ENCODE measurements around the gene TBC1D1.

Gene TBC1D1

DNA sequence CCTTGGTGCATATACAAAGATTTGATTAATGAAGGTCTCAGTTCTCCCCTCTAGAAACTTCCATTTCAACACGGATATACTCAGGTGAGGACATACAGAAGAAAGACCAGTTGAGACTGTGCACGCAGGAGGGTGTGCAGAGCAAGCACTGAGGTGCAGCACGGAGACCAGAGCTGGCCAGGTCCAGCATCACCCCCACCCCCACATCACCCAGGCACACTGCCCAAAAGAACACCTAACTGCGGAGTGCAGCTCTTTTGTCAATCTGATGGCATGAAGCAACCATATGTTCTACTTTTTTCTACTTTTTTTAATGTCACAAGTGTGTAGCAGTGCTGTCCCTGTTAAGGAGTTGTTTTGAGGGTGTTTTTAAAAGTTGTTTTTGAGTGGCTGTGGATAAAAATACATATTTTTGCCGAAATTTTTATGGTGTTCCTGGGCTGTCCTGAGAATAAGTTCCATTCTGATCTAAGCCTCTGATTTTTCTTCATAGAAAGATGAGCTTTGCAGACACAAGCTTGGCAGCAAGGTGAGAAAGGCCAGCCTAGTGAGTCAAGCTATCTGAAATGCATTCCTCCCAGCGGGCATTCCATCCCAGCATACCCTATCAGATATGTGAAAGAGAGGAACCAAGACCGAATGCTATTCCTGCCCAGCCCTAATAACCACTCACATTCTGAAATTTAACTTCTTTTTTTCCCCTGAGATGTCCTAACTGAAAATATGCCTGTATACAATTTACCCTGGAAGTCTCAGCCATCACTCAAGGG, 243.0 kb downstream of the TBC1D1 start:
- Histone ChIP-seq H3K9ac (ENCODE audit: low read depth, low read length) (no peak overlapping the region), H3K4me3 (ENCODE audit: low read length) (no peak overlapping the region)

GRCh38 chr4:38135201-38135600, 244.3 kb downstream of the TBC1D1 start:
- no peak overlapping the region for H3K4me3 ChIP-seq (ENCODE audit: low read length)
- H3K27me3 ChIP-seq (ENCODE audit: insufficient read depth, low read length), result peaks cover 8% of the 10 kb centered on the region
- H3K27ac ChIP-seq (ENCODE audit: low read length), result no peak overlapping the region
- no peak overlapping the region for H3K9ac ChIP-seq (ENCODE audit: low read depth, low read length)
- peaks cover 56% of the 10 kb centered on the region for H3K36me3 ChIP-seq (ENCODE audit: insufficient read depth, low read depth, low read length)
- peaks cover 18% of the 10 kb centered on the region for H3K4me1 ChIP-seq (ENCODE audit: insufficient read depth, low read length)
- H3K9me3 ChIP-seq (ENCODE audit: insufficient read depth, low read depth, low read length), result no peaks in the 10 kb centered on the region

More for the DNA sequence above, 243.0 kb downstream of the TBC1D1 start:
- no peak overlapping the region for H3K27ac ChIP-seq (ENCODE audit: low read length)
- H3K36me3 ChIP-seq (ENCODE audit: insufficient read depth, low read depth, low read length), result peaks cover 44% of the 10 kb centered on the region
- peaks cover 21% of the 10 kb centered on the region for H3K27me3 ChIP-seq (ENCODE audit: insufficient read depth, low read length)
- H3K4me1 ChIP-seq (ENCODE audit: insufficient read depth, low read length), result peaks cover 28% of the 10 kb centered on the region
- H3K9me3 ChIP-seq (ENCODE audit: insufficient read depth, low read depth, low read length), result no peaks in the 10 kb centered on the region

DNA sequence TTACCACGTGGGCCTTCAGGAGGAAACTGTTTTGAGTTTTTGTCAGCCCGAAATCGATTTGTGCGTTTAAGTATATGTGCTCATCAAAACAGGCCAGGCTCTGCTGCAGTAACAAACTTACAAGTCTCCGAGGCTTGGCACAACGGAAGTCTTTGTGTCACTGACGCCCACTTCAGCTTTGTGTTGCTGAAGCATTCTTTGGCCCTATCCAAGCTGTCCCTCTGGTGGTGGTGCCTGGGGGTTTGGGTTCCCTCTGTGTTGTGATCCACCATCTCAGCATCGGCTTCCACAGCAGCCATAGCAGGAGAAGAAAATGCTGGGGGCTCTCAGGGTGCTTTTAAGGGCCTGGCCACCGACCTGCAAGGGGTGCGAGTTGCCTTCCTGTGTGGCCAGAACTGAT, 245.7 kb downstream of the TBC1D1 start:
- Histone ChIP-seq H3K9me3 (ENCODE audit: insufficient read depth, low read depth, low read length) (no peaks in the 10 kb centered on the region), H3K4me3 (ENCODE audit: low read length) (no peak overlapping the region), H3K27ac (ENCODE audit: low read length) (no peak overlapping the region), H3K27me3 (ENCODE audit: insufficient read depth, low read length) (no peaks in the 10 kb centered on the region), H3K9ac (ENCODE audit: low read depth, low read length) (no peak overlapping the region), H3K4me1 (ENCODE audit: insufficient read depth, low read length) (peaks cover 8% of the 10 kb centered on the region), H3K36me3 (ENCODE audit: insufficient read depth, low read depth, low read length) (peaks cover 59% of the 10 kb centered on the region)

GRCh38 chr4:38137080-38137479, 246.2 kb downstream of the TBC1D1 start:
- Histone ChIP-seq H3K36me3 (ENCODE audit: insufficient read depth, low read depth, low read length) (peaks cover 59% of the 10 kb centered on the region), H3K27me3 (ENCODE audit: insufficient read depth, low read length) (no peaks in the 10 kb centered on the region), H3K4me1 (ENCODE audit: insufficient read depth, low read length) (peaks cover 3% of the 10 kb centered on the region), H3K27ac (ENCODE audit: low read length) (no peak overlapping the region), H3K4me3 (ENCODE audit: low read length) (no peak overlapping the region), H3K9me3 (ENCODE audit: insufficient read depth, low read depth, low read length) (no peaks in the 10 kb centered on the region), H3K9ac (ENCODE audit: low read depth, low read length) (no peak overlapping the region)

- Histone ChIP-seq H3K36me3 (ENCODE audit: insufficient read depth, low read depth, low read length) (peaks cover 56% of the 10 kb centered on the region), H3K4me1 (ENCODE audit: insufficient read depth, low read length) (no peaks in the 10 kb centered on the region)
Measured at GRCh38 chr4:38138363-38138762, 247.5 kb downstream of the TBC1D1 start.

DNA sequence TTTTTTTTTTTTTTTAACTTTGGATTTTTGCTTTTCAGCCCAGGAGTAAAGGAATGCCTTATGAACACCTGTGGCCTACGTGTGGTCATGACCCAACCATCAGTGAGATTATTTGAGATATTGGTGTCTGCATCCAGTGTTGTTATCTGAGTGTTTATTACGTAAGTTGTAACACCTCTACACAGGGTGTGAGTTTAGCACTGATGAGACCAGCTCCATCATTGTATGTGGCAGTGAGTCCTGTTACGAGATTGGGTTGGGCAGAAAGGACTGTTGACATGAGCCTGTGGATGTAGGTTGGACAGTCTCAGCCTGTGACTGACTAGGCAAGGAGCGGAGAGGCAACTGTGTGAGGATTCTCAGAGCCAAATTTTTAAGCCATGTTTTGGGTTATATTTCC, 248.3 kb downstream of the TBC1D1 start:
- H3K27me3 ChIP-seq (ENCODE audit: insufficient read depth, low read length), result no peaks in the 10 kb centered on the region
- H3K27ac ChIP-seq (ENCODE audit: low read length), result no peak overlapping the region
- H3K9ac ChIP-seq (ENCODE audit: low read depth, low read length), result no peak overlapping the region
- no peaks in the 10 kb centered on the region for H3K9me3 ChIP-seq (ENCODE audit: insufficient read depth, low read depth, low read length)
- no peak overlapping the region for H3K4me3 ChIP-seq (ENCODE audit: low read length)
- H3K4me1 ChIP-seq (ENCODE audit: insufficient read depth, low read length), result no peaks in the 10 kb centered on the region
- H3K36me3 ChIP-seq (ENCODE audit: insufficient read depth, low read depth, low read length), result peaks cover 48% of the 10 kb centered on the region

More at GRCh38 chr4:38138363-38138762, 247.5 kb downstream of the TBC1D1 start:
- no peaks in the 10 kb centered on the region for H3K27me3 ChIP-seq (ENCODE audit: insufficient read depth, low read length)
- H3K27ac ChIP-seq (ENCODE audit: low read length), result no peak overlapping the region
- H3K9me3 ChIP-seq (ENCODE audit: insufficient read depth, low read depth, low read length), result no peaks in the 10 kb centered on the region
- H3K9ac ChIP-seq (ENCODE audit: low read depth, low read length), result no peak overlapping the region
- no peak overlapping the region for H3K4me3 ChIP-seq (ENCODE audit: low read length)

- Histone ChIP-seq H3K4me3 (ENCODE audit: low read length) (no peak overlapping the region), H3K9me3 (ENCODE audit: insufficient read depth, low read depth, low read length) (no peaks in the 10 kb centered on the region), H3K4me1 (ENCODE audit: insufficient read depth, low read length) (no peaks in the 10 kb centered on the region)
Measured at GRCh38 chr4:38140643-38141203, 249.8 kb downstream of the TBC1D1 start.

GRCh38 chr4:38141808-38142500, 251.1 kb downstream of the TBC1D1 start:
- H3K27me3 ChIP-seq (ENCODE audit: insufficient read depth, low read length), result no peaks in the 10 kb centered on the region
- no peak overlapping the region for H3K27ac ChIP-seq (ENCODE audit: low read length)
- peaks cover 32% of the 10 kb centered on the region for H3K36me3 ChIP-seq (ENCODE audit: insufficient read depth, low read depth, low read length)
- H3K9me3 ChIP-seq (ENCODE audit: insufficient read depth, low read depth, low read length), result no peaks in the 10 kb centered on the region
- H3K4me1 ChIP-seq (ENCODE audit: insufficient read depth, low read length), result no peaks in the 10 kb centered on the region
- no peak overlapping the region for H3K4me3 ChIP-seq (ENCODE audit: low read length)
- H3K9ac ChIP-seq (ENCODE audit: low read depth, low read length), result no peak overlapping the region

More at GRCh38 chr4:38140643-38141203, 249.8 kb downstream of the TBC1D1 start:
- no peak overlapping the region for H3K9ac ChIP-seq (ENCODE audit: low read depth, low read length)
- H3K27ac ChIP-seq (ENCODE audit: low read length), result no peak overlapping the region
- no peaks in the 10 kb centered on the region for H3K27me3 ChIP-seq (ENCODE audit: insufficient read depth, low read length)
- peaks cover 36% of the 10 kb centered on the region for H3K36me3 ChIP-seq (ENCODE audit: insufficient read depth, low read depth, low read length)

DNA sequence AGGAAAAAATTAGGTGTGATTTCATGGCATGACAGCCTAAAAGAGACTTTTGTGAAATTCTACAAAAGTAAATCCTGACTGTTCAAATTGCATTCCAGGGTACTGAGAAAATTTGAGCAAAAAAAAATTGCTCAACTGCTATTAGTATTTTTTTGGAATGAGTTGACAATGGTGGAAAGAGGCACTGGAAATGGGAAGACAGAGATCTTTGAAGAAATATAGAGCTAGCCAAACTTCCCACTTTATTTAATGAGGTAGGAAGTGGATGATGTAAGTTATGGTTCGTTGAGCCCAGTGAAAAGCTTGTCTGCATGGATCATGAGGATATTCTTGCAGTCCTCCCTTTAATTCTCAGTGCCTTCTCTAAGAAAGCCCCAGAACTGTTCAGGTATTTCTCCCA, 253.1 kb downstream of the TBC1D1 start:
- Histone ChIP-seq H3K27me3 (ENCODE audit: insufficient read depth, low read length) (no peaks in the 10 kb centered on the region), H3K4me1 (ENCODE audit: insufficient read depth, low read length) (no peaks in the 10 kb centered on the region), H3K9ac (ENCODE audit: low read depth, low read length) (no peak overlapping the region), H3K27ac (ENCODE audit: low read length) (no peak overlapping the region), H3K9me3 (ENCODE audit: insufficient read depth, low read depth, low read length) (no peaks in the 10 kb centered on the region), H3K36me3 (ENCODE audit: insufficient read depth, low read depth, low read length) (peaks cover 15% of the 10 kb centered on the region), H3K4me3 (ENCODE audit: low read length) (no peak overlapping the region)

GRCh38 chr4:38145033-38145678, 254.3 kb downstream of the TBC1D1 start:
- no peak overlapping the region for H3K4me3 ChIP-seq (ENCODE audit: low read length)
- H3K9me3 ChIP-seq (ENCODE audit: insufficient read depth, low read depth, low read length), result no peaks in the 10 kb centered on the region
- peaks cover 3% of the 10 kb centered on the region; the same call in 1 of the 2 replicates for H3K36me3 ChIP-seq (ENCODE audit: insufficient read depth, low read depth, low read length)
- H3K9ac ChIP-seq (ENCODE audit: low read depth, low read length), result no peak overlapping the region
- no peak overlapping the region for H3K27ac ChIP-seq (ENCODE audit: low read length)
- no peaks in the 10 kb centered on the region for H3K4me1 ChIP-seq (ENCODE audit: insufficient read depth, low read length)
- H3K27me3 ChIP-seq (ENCODE audit: insufficient read depth, low read length), result no peaks in the 10 kb centered on the region

DNA sequence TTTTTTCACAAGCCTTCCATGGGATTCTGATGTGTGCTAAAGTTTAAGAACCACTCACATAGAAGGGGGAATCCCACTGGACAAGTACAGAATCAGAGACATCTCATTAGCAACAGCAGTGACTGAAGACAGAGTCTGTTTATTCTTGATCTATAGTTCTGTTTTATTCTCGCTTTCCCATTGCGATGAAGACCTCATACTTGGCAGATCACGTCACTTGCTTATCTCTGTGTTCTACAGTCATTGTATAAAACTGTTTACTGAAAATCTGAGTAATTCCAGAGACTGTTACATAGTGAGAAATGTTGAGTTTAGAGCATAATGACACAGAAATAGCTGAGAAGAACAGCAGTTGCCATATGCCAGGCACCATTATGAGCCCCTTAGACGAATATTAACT, 254.9 kb downstream of the TBC1D1 start:
- H3K9me3 ChIP-seq (ENCODE audit: insufficient read depth, low read depth, low read length), result no peaks in the 10 kb centered on the region
- no peak overlapping the region for H3K4me3 ChIP-seq (ENCODE audit: low read length)
- H3K27ac ChIP-seq (ENCODE audit: low read length), result no peak overlapping the region
- no peaks in the 10 kb centered on the region for H3K27me3 ChIP-seq (ENCODE audit: insufficient read depth, low read length)
- no peak overlapping the region; the same call in 1 of the 2 replicates for H3K9ac ChIP-seq (ENCODE audit: low read depth, low read length)
- no peaks in the 10 kb centered on the region for H3K4me1 ChIP-seq (ENCODE audit: insufficient read depth, low read length)
- no peaks in the 10 kb centered on the region for H3K36me3 ChIP-seq (ENCODE audit: insufficient read depth, low read depth, low read length)

All from iPS-20b (cell line).